Thyroid gland (tissue), 4 donors: Measurements from ENCODE around the gene CMSS1.

Experiments used
- CTCF ChIP-seq, 6 experiments: fragments of 200-600 bp in 3 of 6; fragments of 450-650 bp in 3 of 6; sonication (generic) in 3 of 6; IDR thresholded peaks; one replicate each; pipeline ENCODE4 v1.5.1; 2016 to 2019; ENCODE audit warnings: antibody characterized with exemption in 6 of 6, mild to moderate bottlenecking in 2 of 6, inconsistent platforms in 1 of 6, moderate library complexity in 1 of 6
- POLR2A ChIP-seq, 2 donors: fragments of 450-650 bp; IDR thresholded peaks; one replicate each; pipeline ENCODE4 v1.6.1; 2017; ENCODE audit warnings: antibody characterized with exemption in 2 of 2, mild to moderate bottlenecking in 2 of 2, moderate library complexity in 1 of 2

DNA sequence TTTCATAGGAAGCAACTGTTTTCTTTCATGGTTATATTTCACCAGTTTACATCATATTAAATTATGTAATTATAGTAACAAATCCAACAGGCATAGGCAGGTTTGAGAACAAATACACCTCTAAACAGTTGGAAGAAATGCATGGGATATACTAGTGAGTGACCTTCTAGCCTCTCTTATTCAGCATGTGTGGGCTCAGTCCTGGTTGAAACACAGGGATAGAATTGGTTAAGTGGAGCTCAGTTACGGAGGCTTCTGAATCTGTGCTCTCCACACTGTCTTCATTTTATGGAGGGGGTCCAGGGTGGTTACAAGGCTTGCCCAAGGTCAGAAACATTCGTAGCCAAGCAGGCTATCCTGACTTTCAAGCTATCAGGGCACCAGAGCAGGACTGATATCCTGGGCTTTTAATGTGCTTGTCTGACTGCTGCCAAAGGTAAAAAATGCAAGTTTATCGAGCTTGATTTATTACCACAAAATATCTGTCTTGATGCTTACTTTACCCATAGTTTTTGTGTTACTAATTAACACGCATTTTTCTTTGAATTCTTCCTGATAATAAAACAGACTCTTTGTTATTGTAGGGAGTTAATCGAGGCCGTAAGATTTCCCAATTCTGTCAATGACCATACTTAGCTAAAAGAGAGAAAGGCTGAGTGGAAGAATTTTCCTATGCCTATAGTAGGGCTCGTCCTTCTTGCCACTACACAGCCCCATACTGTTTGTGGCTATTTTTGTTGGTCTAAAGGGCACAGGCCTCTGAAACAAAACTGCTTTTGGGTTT lies 207.1 kb downstream of the CMSS1 start:
- TF ChIP-seq CTCF (IDR thresholded peaks at IDR 0.05) (no peak), POLR2A (IDR thresholded peaks at IDR 0.05) (no peak)
